ENCODE results near the gene PTPN18.

DNA sequence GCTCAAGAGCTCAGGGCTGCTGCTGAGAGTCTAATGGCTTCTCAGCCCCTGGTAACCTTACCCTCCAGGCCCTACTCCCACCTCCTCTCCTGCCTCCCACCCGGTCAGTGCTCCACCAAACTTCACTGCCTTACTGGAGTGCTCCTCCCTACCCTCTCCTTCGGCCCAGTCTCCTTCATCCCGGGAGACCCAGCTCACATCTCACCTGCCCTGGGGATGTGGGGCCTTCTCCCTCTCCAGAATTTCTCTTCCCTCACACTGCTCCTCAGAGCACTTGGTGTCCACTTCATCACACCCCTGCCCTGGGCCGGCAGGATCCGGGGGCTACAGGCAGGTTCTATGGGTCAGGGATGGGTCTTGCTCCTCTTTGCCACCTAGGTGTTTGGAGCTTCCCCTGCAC lies 21.6 kb downstream of the PTPN18 start:
- TF ChIP-seq, protein P1, sequence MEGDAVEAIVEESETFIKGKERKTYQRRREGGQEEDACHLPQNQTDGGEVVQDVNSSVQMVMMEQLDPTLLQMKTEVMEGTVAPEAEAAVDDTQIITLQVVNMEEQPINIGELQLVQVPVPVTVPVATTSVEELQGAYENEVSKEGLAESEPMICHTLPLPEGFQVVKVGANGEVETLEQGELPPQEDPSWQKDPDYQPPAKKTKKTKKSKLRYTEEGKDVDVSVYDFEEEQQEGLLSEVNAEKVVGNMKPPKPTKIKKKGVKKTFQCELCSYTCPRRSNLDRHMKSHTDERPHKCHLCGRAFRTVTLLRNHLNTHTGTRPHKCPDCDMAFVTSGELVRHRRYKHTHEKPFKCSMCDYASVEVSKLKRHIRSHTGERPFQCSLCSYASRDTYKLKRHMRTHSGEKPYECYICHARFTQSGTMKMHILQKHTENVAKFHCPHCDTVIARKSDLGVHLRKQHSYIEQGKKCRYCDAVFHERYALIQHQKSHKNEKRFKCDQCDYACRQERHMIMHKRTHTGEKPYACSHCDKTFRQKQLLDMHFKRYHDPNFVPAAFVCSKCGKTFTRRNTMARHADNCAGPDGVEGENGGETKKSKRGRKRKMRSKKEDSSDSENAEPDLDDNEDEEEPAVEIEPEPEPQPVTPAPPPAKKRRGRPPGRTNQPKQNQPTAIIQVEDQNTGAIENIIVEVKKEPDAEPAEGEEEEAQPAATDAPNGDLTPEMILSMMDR (IDR thresholded peaks at IDR 0.05), result no peak
- no peak for TF ChIP-seq POLR2A (IDR thresholded peaks at IDR 0.05)
